Measurements from ENCODE around the gene FAT3. TPM values are rescaled to one million over a fixed set of nuclear protein-coding genes. Genes with fewer than 3 reads are reported as not detected.
A peak's percentile ranks its signal among the peaks of the same experiment; 100 is the strongest.

FAT3 gene
- 10 to 100 TPM in 3 of 4 donors, 1 to 10 TPM in 1; 8.7 to 16.8 (median 11.7) TPM for polyA plus RNA-seq (ENCODE audit: insufficient read length in 4 of 4)

DNA sequence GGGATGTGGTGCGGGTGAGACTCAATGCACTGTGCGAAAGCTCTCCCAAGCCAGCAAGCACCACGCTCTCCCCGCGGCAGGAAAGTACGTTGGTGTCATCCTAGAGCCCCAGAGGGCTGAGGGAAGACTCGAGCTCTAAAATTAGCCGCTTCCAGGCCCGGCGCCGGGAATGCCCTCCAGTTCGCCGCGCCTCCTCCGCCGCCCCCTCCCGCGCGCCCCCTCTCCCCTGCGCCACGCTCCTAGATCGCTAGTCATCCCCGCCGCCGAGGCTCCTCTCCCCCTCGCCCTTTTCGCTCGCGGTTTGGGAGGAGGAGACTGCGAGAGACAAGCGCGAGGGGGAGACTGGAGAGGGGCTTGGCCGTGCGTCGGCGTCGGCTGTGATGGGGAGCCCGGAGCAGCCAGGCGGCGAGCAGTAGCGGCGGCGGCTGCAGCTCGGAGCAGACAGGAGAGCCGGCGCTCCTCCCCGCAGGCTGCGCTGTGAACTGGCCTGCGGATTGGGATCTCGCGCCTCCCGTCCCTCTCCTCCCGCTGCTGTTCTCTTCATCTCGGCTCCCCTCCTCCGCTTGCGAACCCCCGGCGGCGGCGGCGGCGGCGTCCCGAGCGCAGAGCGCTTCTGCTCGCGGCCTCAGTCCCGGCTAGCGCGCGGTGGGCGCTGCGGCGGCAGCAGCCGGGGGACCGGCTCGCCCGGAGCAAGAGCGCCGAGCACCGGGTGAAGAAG, at the start of gene FAT3:
FAT3 (plus strand) TSS at position 412 of the 718 bp plus-strand sequence. CDS start 127,295 bp downstream, outside the sequence.
- peak in 1 of 4 donors; percentile 51 for DNase-seq (ENCODE audit: low read depth in 4 of 4, low spot score in 3 of 4)

DNA sequence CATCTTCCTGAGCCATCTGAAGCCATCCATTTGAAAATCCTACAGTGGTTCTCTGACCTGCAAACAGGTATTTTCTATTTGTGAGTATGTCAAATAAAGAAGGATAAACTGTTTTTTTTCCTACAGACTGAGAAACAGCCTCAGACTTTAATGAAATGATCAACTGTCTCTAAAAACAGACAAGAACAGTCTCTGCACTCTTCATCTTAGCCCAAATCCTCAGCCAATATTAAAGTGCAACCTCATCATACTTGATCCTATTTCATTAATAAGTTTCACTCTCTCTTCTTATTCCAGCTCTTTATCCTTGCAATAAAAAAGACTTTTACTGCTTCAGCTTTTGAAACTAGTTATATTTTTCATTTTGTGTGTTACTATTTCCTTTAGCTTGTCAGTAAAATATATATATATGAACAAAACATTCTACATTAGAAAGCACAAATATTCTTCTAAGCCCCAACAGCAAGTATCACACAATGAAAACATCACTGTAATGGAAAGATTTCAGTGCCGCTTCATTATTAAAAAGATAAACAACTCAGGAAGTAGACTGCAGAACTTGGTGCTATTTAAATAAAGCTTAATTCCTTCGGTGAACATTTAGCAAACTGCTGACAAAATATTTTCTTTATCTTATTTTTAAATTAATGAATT, 45.5 kb upstream of the FAT3 start:
- DNase-seq (ENCODE audit: low read depth in 4 of 4, low spot score in 3 of 4) = no peak

DNA sequence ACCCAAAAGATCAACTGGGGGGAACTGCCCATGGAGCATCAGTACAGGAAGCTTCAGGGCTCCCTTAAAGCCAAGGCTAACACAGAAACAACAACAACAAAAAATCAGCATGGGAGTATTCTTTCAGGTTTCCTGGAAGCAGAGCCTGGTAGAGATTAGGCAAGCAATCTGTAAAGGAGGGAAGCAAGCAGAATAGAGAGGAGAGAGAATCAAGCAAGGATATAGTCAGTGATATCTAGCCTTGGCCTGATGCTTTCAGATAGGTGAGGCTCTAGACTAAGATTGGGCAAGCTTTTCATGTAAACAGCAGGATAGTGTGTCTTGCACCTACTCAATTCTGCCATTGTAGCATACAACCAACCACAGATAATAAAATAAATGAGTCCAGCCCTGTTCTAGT, 44.4 kb upstream of the FAT3 start:
- no peak for DNase-seq (ENCODE audit: low read depth in 4 of 4, low spot score in 3 of 4)

DNA sequence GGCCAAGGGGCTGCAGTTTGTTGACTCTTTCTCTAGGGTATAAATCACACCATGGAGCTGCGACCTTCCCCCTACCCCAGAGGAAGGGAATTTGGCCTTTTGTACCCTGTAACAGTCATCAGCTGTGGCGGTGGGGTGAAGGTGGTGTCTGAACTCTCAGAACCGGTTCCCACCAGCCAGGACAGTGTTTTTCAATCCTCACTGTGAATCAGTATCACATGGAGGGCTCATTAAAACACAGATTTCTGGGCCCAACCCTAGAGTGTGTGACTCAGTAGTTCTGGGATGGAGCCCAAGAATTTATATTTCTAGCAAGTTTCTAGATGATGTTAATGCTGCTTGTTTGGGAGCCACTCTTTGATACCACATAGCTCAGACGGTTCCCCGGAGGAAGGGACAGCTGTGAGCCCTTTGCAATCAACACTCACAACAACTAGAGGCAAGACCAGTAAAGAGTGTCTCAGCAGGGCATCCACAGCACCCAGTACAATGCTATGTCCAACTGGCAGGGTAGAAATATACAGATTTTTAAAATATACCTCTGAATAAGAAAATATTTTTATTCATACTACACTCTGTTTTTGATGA, 43.9 kb upstream of the FAT3 start:
- DNase-seq (ENCODE audit: low read depth in 4 of 4, low spot score in 3 of 4) = no peak

DNA sequence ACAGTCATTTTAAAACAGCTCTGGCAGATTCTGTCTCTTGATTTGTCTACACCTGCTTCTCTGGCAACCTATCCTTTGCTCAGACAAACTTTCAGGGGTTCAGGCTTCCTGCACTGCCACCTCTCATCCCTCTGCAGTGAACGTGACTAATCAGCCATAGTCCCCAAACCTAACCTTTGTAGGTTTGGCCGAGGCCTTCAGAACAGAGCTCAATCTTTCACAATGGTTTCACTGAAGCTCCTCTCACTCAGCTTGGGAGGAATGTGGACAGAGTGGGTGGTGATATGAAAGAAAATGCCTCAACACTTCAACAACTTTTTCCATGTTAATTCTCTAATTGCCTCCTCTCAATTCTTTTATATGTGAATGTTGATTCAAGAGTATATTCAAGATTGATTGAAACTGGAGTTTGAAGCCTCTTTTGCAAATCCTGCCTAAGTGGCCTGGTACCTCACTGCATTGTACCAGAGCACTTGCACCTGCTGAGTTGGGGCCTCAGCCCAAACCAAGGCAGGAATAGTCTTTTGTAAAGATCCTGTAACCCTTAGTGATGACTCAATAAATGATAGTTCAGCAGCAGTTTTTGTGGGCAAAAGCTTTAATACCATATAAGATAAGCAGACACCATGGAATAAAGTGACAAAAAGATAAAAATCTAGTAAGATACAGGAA, 33.9 kb upstream of the FAT3 start:
- no peak for DNase-seq (ENCODE audit: low read depth in 4 of 4, low spot score in 3 of 4)

DNA sequence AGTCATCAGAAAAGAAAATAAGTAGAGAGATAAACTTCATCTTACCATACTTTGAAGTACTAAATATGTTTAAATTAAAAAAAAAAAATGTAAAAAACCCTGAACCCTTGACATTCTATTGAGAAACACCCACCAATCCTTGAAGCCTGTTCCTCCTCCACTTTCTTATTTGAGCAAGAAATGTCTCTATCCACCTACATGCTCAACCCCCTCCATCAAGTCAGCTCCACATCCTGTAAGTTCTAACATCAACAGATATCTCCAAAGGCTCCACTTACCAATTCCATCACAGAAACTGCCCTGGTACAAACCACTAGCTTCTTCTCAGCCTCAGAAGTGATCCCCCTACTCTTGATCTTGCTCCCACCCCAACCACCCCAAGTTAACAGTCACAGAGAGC, 32.5 kb upstream of the FAT3 start:
- no peak for DNase-seq (ENCODE audit: low read depth in 4 of 4, low spot score in 3 of 4)

DNA sequence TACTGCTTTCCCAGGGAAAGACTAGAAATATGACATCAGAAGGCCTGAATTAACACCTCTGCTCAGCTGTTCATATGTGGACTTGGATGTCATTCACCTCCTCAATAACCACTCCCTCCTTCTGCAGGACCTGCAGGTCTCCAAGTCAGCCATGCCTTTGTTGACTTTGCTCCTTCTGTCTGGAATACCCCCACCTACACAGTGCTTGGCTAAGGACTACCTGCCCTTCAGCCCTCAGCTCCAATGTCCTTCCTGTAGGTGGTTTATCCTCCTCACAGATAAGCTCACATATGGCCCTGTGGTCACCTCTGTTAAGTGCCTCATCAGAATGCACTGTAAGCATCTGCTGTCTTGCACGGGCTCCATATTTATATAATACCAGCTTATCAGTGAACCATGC, 26.4 kb upstream of the FAT3 start:
- DNase-seq (ENCODE audit: low read depth in 4 of 4, low spot score in 3 of 4) = no peak

DNA sequence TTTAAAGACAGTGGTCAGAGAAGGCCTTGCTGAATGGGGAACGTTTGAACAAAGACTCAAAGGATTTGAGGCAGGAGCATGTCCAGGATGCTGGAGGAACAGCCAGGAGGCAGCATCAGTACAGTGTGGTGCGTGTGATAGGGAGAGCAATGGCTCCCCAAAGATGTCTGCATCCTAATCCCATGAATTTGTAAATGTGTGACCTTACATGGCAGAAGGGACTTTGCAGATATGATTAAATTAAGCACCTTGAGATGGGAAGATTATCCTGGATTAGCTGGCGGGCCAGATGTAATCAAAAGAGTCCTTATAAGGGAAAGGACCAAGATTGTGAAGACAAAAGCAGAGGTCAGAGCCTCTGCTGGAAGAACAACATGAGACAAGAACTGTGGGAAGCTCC, 24.6 kb upstream of the FAT3 start:
- DNase-seq (ENCODE audit: low read depth in 4 of 4, low spot score in 3 of 4) = no peak

DNA sequence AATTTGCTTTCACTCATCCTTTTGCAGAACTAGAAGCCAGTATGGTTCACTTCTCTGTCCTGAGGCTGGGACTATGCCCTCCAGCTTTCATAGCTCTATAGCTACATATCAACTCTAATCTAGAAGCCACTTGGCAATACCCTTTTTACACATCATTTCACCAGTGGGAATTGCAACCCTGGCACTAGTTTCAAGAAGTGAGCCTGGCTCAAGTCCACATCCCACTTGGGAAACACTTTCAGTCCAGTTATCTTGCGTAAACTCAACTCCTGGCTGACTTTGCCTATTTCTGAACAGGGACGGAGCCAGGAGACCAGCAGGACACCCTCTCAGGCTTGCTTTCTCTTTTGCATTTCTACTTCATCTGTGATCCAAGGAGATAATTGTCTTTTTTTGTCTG, 19.9 kb upstream of the FAT3 start:
- DNase-seq (ENCODE audit: low read depth in 4 of 4, low spot score in 3 of 4) = no peak

DNA sequence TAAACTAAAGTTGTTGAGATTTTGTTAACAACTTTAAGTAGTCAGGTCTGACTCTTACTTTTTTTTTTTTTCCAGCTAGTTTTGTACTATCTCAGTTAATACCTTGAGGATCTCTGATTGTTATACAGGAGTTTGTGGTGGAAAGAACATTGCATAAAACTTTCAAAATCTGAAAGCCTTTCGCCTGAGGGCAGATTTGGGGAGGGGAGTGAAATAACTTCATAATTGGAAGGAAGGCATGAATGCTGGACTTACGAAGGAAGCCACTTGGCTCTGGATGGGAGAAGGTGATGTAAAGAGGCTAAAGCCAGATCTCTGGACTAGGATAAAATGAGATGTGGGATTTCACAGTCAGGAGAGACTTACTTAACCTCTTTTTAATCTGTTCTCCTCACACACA, 18.2 kb upstream of the FAT3 start:
- no peak for DNase-seq (ENCODE audit: low read depth in 4 of 4, low spot score in 3 of 4)

DNA sequence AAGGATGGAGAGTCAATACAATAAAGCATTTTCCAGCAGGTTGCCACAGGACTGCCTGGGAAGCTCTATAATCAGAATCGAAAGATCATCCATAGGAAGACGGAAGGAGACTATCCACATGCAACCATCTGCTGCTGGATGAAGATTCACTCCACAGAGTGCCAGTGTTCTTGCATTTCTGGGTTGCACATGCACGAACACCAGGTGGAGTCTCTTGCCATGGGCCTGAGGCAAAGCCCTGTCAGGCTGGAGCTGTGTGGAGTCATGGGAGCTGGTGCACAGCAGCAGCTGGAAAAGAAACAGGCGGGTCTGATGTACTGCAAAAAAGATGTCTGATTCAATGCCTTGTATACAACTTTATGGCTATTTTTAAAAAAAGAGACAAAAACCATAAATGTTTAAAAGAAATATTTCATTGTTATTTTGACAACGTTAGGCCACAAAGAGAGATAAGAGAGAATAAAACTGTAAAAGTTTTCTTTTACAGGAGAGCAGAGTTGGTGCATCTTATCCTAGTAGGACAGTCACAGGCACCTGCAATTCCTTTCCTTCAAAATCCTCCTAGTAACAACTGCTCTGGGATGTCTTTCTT, 12.9 kb upstream of the FAT3 start:
- DNase-seq (ENCODE audit: low read depth in 4 of 4, low spot score in 3 of 4) = no peak

DNA sequence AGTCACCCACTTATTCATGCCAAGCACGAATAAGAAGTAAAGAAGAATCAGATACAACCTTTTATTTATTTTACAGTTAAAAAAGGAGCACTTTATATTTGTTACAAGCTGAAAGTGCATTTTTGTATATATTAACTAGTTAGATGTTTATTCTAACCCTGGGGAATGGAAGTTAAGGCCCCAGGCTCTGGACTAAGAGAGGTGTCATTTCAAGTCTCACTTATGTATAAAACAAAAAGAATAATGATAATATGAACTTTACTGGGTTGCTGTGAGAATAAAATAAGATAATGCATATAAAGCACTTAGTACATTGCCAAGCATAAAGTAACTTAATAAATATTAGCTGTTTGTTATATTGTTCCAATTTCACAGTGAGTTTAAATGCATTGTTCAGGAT, 12.1 kb upstream of the FAT3 start:
- DNase-seq (ENCODE audit: low read depth in 4 of 4, low spot score in 3 of 4) = no peak

DNA sequence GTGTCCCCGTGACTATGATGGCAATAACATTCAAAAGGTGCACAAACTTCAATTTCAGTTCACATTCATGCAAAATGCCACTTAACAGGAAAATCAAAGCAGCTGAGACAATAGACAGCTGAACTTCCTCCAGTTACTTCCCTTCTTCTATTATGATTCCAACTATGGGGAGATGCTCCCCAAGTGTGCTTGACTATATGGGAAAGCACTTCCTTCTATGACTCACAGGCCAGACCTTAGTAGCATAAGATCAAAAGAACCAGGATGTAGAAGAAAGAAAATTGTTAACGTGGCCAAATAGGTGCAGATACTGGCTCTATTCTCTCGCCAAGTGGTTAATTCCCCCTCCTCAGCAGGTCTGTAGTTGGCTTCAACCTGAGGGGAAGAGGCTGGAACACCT, 7.8 kb upstream of the FAT3 start:
- no peak for DNase-seq (ENCODE audit: low read depth in 4 of 4, low spot score in 3 of 4)

DNA sequence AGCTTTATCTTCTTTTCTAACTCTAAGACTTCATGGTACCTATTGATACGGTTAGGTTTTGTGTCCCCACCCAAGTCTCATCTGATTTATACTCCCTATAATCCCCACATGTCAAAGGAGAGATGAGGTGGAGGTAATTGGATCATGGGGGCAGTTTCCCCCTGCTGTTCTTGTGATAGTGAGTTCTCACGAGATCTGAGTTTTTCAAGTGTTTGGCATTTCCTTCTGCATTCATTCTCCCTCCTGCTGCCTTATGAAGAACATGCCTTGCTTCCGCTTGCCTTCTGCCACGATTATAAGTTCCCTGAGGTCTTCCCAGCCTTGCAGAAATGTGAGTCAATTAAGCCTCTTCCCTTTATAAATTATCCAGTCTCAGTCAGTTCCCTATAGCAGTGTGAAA, 5.1 kb upstream of the FAT3 start:
- no peak for DNase-seq (ENCODE audit: low read depth in 4 of 4, low spot score in 3 of 4)

DNA sequence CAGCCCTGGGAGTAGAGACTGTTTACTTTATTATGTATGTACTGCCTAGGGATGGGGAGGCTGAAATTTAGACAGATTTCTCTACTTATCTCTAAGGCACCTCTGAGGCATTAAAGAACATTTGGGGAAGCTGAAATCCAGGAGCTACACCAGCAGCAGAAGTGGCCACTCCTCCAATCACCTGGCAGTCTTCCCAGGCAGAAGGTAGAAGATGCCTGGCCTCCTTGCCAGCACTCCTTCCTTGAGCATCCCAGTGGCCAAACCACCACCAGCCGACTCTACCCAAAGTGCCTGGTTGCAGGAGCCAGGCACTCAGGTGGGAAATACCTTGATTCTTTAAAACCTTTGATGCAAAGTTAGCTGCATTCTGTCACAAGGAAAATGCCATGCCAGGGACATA, 1.9 kb upstream of the FAT3 start:
- no peak for DNase-seq (ENCODE audit: low read depth in 4 of 4, low spot score in 3 of 4)

DNA sequence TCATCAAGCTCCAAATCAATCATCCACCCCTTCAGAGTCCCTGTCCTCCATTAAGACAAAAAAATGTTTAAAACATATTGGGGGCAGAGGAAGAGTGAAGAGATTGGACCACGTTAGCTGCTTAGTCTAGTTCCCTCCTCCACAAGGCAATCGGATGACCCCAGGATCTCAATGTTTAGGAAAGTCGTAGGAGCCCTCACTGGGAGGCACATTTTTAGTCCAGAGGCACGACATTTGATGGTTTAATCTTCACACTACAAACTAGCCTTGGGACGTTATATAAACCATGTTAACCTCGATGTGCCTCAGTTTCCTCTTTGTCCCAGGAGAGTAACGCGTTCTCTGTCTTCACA, 588 bp upstream of the FAT3 start:
- DNase-seq (ENCODE audit: low read depth in 4 of 4, low spot score in 3 of 4) = no peak

DNA sequence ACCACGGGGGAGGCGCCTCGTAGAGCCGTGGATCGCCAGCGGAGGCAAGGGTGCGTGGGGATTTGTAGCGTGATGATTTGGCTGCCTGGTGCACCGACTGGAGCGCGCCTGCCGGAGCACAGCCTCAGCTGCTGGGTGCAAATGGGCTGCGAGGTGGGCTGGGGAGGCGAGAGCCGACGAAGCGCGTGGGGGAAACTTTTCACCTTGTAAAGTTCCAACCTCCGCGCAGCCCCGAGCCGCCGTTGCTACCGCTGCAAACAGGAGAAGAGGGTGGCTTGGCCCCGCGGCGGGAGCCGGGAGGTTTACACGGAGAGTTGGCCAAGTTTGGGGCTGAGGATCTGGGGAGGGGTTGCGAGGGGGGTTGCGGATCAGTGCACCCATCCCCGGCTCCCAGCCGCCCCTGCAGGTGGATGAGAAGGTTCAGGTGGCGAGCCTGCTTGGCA, 528 bp downstream of the FAT3 start:
- peak in 1 of 4 donors; percentile 39 for DNase-seq (ENCODE audit: low read depth in 4 of 4, low spot score in 3 of 4)

DNA sequence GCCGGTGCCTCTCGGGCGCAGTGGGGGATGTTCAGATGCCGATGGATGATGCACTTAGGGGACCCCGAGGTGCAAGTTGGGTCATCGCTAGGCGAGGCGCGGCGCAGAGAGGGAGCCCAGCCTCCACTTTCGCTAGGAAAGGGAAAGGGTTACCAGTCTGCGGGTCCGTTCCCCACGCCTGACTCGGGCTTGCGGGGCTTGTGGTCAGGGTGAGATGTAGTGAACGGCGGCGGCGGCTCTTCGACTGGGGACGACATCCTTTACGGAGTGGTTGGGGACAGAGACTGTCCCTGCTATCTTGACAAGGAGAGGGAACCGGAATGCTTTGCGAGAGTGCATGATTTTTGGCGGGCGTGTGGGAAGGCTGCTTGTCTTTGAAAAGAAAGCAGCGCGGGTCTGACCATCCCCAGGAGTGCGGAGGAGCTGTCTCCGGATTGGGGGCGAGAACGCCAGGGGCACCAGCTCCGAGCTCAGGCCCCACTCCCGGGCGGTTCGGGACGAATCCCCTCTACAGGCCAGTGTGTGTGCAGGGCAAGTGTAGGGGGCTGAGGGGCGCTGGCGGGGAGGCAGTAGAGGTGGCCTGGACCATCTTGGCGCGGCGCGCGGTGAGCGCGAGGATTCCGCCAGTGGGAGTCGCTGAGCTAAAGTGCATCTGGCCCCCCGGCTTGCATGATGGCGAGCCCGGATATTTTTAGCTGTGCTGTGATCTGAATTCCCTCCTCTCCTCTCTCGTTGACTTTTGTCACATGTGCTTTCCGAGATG, 1.1 kb downstream of the FAT3 start:
- DNase-seq (ENCODE audit: low read depth in 4 of 4, low spot score in 3 of 4) = peak in 1 of 4 donors; percentile 44

DNA sequence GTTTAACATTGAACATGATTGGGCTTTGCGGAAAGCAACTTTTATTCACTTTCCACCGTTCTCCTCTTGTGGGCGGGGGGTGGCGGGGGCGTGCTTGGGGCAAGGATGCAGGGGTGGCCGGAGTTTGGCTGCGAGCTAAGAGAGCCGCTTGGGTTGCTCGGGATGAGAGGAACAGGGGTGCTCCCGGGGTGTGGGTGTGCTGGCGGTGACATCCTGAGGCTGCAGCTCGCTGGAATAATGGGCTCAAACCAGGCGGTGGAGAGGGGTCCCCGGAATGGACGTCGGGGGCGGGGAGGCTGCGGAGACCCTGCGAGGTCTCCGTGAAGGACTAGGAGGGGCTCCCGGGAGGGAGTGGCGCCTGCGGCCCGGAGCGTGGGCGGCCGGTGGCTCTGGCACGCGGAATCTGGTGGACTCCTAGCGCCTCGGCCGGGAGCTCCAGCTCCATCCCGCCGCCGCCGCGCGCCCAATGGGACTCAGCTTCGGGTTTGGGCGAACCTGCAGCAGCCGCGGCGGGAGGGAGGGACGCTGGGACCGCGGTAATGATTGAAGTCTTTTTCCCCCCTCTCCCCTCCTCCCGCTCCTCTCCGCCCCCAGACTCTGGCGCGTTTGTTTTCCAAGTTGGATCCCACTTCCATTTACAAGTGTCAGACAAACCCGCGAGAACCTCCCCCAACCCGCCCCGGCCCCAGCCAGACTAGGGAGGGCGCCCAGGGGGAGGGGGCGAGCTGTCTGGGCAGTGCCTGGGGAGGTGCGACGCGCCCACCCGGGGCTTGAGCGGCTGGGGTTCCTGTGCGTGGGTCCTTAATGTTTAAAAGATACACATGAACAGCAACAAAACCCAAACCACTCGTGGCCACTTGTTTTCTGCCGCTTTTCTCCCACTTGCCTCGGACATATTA, 2.0 kb downstream of the FAT3 start:
- no peak for DNase-seq (ENCODE audit: low read depth in 4 of 4, low spot score in 3 of 4)

Measured in left renal pelvis (tissue), 4 donors.